ENCODE data around the gene S100A3.

- TF ChIP-seq EZH2 (IDR thresholded peaks at IDR 0.05; ENCODE audit: borderline replicate concordance, low read depth, low read length, severe bottlenecking) (no peak), CTCF (IDR thresholded peaks at IDR 0.05; ENCODE audit: borderline replicate concordance, extremely low read depth, low read length, poor library complexity, severe bottlenecking) (no peak)
Measured at GRCh38 chr1:153552335-153552734, 3.3 kb upstream of the S100A3 start.

Measured in DND-41 (cell line).